Activated B cell treated with CpG ODN at 0.5 μM for 24 hours (primary cell): ENCODE data around the gene GATAD2B. TPM values are rescaled to one million over a fixed set of nuclear protein-coding genes. Genes with fewer than 3 reads are reported as not detected.
A peak's percentile ranks its signal among the peaks of the same experiment; 100 is the strongest.
"Not testable (repeated sequence)": the region's sequence is repeated elsewhere in the genome, so short reads cannot be mapped to it uniquely, and the experiment has no call there.

Source experiments
- ATAC-seq: fragments of 200-7000 bp; cut with Tn5 transposase; one replicate; pipeline ENCODE4 v1.10.0; 2021; ENCODE audit warnings: low read depth, mild to moderate bottlenecking, moderate library complexity
- CTCF ChIA-PET: fragments of 350-600 bp; sonication (Branson Sonifier 250); formaldehyde crosslinking; loops from one replicate; lab custom pipeline; 2021; ENCODE audit warnings: antibody characterized with exemption; lab: Charles Lee
- POLR2A ChIA-PET: fragments of 350-600 bp; sonication (Branson Sonifier 250); formaldehyde crosslinking; loops from one replicate; lab custom pipeline; 2021; ENCODE audit warnings: antibody characterized with exemption; lab: Charles Lee
- DNase-seq: peaks from one replicate; pipeline ENCODE4 v3.0.0; 2022
- H3K27ac Mint-ChIP-seq: one replicate; pipeline ENCODE4 v1.8.0; 2020; ENCODE audit warnings: mixed read lengths
- H3K27me3 Mint-ChIP-seq: one replicate; pipeline ENCODE4 v1.8.0; 2021; ENCODE audit warnings: mixed read lengths
- H3K36me3 Mint-ChIP-seq: one replicate; pipeline ENCODE4 v1.8.0; 2021; ENCODE audit warnings: low read depth, mixed read lengths
- H3K4me1 Mint-ChIP-seq: one replicate; pipeline ENCODE4 v1.8.0; 2021; ENCODE audit warnings: mixed read lengths
- H3K4me3 Mint-ChIP-seq: one replicate; pipeline ENCODE4 v1.8.0; 2020; ENCODE audit warnings: mild to moderate bottlenecking, mixed read lengths
- H3K9me3 Mint-ChIP-seq: one replicate; pipeline ENCODE4 v1.8.0; 2020; ENCODE audit warnings: mixed read lengths
- CTCF ChIP-seq: fragments of 200-600 bp; IDR thresholded peaks from one replicate; pipeline ENCODE4 v1.8.0; 2022; ENCODE audit warnings: antibody characterized with exemption, mild to moderate bottlenecking
- intact Hi-C: fragments of 100-400 bp; cut with micrococcal nuclease; formaldehyde crosslinking; loops from one replicate; pipeline ENCODE4 v1.15.1; 2024
- total RNA-seq: library from RNA; stranded (reverse); gene quantifications from 2 replicates; pipeline ENCODE4 v1.2.3, GENCODE V29; 2022

Gene GATAD2B
- total RNA-seq, 1 donor from 2014 or later: 86.3 TPM

DNA sequence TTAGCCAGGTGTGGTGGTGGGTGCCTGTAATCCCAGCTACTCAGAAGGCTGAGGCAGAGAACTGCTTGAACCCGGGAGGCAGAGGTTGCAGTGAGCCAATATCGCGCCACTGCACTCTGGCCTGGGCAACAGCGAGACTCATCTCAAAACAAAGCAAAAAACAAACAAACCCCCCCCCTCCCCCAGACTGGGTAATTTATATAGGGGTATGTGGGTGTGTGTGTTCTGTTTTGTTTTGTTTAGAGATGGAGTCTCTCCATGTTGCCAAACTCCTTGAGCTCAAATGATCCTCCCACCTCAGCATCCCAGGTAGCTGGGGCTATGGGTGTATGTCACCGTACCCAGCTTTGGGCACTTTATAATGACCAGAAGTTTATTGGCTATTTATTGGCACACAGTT is 74.0 kb downstream of the GATAD2B start:
- TF ChIP-seq CTCF: no peak
- no peaks in the 10 kb centered on the region for H3K27me3 Mint-ChIP-seq
- CTCF ChIA-PET: no interaction called here
- peak overlapping the region; percentile 63 for H3K27ac Mint-ChIP-seq
- H3K9me3 Mint-ChIP-seq: no peaks in the 10 kb centered on the region
- intact Hi-C loops: loop anchor here (1.0 to 5.0 kb wide), 2 partner anchors 8 to 33 kb away; no protein-coding TSS in a partner anchor
- no peak overlapping the region for H3K4me3 Mint-ChIP-seq
- peaks cover 26% of the 10 kb centered on the region for H3K36me3 Mint-ChIP-seq
- no peak for DNase-seq
- ATAC-seq: no peak
- POLR2A ChIA-PET: interaction anchor here (0.9 to 1.3 kb wide), 2 partner anchors 17 to 47 kb away, joined by 3 to 4 read pairs; no protein-coding TSS in a partner anchor
- H3K4me1 Mint-ChIP-seq: peaks cover 57% of the 10 kb centered on the region

- DNase-seq (no peak), ATAC-seq (no peak)
- Mint-ChIP-seq H3K27ac (no peak overlapping the region), H3K27me3 (no peaks in the 10 kb centered on the region), H3K4me1 (peaks cover 60% of the 10 kb centered on the region), H3K9me3 (no peaks in the 10 kb centered on the region), H3K4me3 (no peak overlapping the region), H3K36me3 (no peaks in the 10 kb centered on the region)
- ChIA-PET POLR2A (interaction anchor here (0.7 kb wide), 1 partner anchor 125 kb away, joined by 3 read pairs; no protein-coding TSS in a partner anchor), CTCF (no interaction called here)
- intact Hi-C loops: loop anchor here (5.0 kb wide), 1 partner anchor 37 kb away; no protein-coding TSS in a partner anchor
- no peak for TF ChIP-seq CTCF
Measured at GRCh38 chr1:153845158-153845557, 77.6 kb downstream of the GATAD2B start.

DNA sequence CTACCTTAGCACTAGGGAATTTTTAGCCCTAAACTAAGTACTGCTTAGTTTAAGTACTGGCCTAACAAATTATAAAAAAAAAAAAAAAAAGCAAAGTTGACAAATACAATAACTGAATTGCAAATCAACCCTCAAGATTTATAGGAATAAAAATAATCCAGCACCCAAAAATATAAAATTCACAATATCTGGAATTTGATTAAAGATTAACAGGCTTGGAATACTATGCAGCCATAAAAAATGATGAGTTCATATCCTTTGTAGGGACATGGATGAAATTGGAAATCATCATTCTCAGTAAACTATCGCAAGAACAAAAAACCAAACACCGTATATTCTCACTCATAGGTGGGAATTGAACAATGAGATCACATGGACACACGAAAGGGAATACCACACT is 78.4 kb downstream of the GATAD2B start:
- peaks cover 52% of the 10 kb centered on the region for H3K4me1 Mint-ChIP-seq
- intact Hi-C loops, H3K9me3 Mint-ChIP-seq, H3K36me3 Mint-ChIP-seq, H3K27me3 Mint-ChIP-seq, H3K4me3 Mint-ChIP-seq, DNase-seq, POLR2A ChIA-PET, ATAC-seq, H3K27ac Mint-ChIP-seq, CTCF ChIA-PET: not testable (repeated sequence)

GRCh38 chr1:153842006-153842471 is 80.7 kb downstream of the GATAD2B start:
- DNase-seq (no peak), ATAC-seq (peak; percentile 60)
- Mint-ChIP-seq H3K27ac (peak overlapping the region; percentile 51), H3K36me3 (peaks cover 13% of the 10 kb centered on the region), H3K4me3 (peak overlapping the region; percentile 3), H3K4me1 (peaks cover 42% of the 10 kb centered on the region), H3K27me3 (no peaks in the 10 kb centered on the region), H3K9me3 (no peaks in the 10 kb centered on the region)
- no peak for TF ChIP-seq CTCF
- ChIA-PET POLR2A (interaction anchor here (0.7 to 2.0 kb wide), 3 partner anchors 13 to 148 kb away, joined by 3 to 7 read pairs (median 3); no protein-coding TSS in a partner anchor), CTCF (no interaction called here)
- intact Hi-C loops: no loop called here

DNA sequence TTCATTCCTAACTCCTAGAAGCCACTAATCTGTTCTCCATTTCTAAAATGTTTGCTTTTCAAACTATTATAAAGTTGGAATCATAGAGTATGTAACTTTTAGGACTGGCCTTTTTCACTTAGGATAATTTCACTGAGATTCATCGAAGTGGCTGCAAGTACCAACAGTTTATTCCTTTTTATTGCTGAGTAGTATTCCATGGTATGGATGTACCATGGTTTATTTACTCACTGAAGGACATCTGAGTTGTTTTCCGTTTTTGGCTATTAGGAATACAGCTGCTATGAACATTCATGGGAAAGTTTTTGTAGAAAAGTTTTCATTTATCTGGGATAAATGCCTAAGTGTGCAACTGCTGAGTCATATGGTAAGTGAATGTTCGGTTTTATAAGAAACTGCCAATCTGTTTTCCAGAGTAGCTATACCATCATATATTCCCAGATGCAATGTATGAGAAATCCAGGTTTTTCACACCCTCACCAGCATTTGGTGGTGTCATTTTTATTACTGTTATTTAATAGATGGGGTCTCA is 81.2 kb downstream of the GATAD2B start:
- peak overlapping the region; percentile 4 for H3K4me3 Mint-ChIP-seq
- H3K4me1 Mint-ChIP-seq: peaks cover 42% of the 10 kb centered on the region
- peak overlapping the region; percentile 78 for H3K27ac Mint-ChIP-seq
- POLR2A ChIA-PET: interaction anchor here (0.6 to 2.0 kb wide), 4 partner anchors 8 to 149 kb away, joined by 3 to 7 read pairs (median 5); partner anchors contain the start of gene RPS27
- no peak for TF ChIP-seq CTCF
- CTCF ChIA-PET: no interaction called here
- DNase-seq (no peak), ATAC-seq (no peak)
- intact Hi-C loops: loop anchor here (1.0 kb wide), 1 partner anchor 8 kb away; no protein-coding TSS in a partner anchor
- no peaks in the 10 kb centered on the region for H3K27me3 Mint-ChIP-seq
- no peaks in the 10 kb centered on the region for H3K9me3 Mint-ChIP-seq
- H3K36me3 Mint-ChIP-seq: peaks cover 17% of the 10 kb centered on the region

- CTCF ChIA-PET: interaction anchor here (0.6 kb wide), 1 partner anchor 489 kb away, joined by 4 read pairs; no protein-coding TSS in a partner anchor
- peak overlapping the region; percentile 48 for H3K4me3 Mint-ChIP-seq
- intact Hi-C loops: loop anchor here (1.0 kb wide), 1 partner anchor 9 kb away; no protein-coding TSS in a partner anchor
Measured at GRCh38 chr1:153840774-153841173, 82.0 kb downstream of the GATAD2B start.

DNA sequence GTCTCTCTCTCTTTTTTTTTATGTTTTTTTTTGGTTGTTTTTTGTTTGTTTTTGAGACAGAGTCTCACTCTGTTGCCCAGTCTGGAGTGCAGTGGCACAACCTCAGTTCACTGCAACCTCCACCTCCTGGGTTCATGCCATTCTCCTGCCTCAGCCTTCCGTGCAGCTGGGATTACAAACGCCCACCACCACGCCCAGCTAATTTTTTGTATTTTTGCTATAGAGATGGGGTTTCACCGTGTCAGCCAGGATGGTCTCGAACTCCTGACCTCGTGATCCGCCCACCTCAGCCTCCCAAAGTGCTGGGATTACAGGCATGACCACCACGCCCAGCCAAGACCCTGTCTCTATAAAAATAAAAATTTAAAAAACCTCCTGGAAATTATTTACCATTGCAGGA is 88.8 kb downstream of the GATAD2B start:
- intact Hi-C loops, H3K4me3 Mint-ChIP-seq, POLR2A ChIA-PET, DNase-seq, ATAC-seq, CTCF ChIA-PET, H3K27me3 Mint-ChIP-seq, H3K27ac Mint-ChIP-seq, H3K9me3 Mint-ChIP-seq: not testable (repeated sequence)
- Mint-ChIP-seq H3K36me3 (peaks cover 32% of the 10 kb centered on the region), H3K4me1 (peaks cover 13% of the 10 kb centered on the region)

More at GRCh38 chr1:153840774-153841173, 82.0 kb downstream of the GATAD2B start:
- peaks cover 42% of the 10 kb centered on the region for H3K4me1 Mint-ChIP-seq
- H3K9me3 Mint-ChIP-seq, DNase-seq, H3K27me3 Mint-ChIP-seq: not testable (repeated sequence)
- peak; percentile 43 for ATAC-seq
- POLR2A ChIA-PET: interaction anchor here (0.6 to 2.0 kb wide), 8 partner anchors 9 to 150 kb away, joined by 3 to 7 read pairs (median 5); partner anchors contain the start of gene RPS27
- H3K36me3 Mint-ChIP-seq: peaks cover 20% of the 10 kb centered on the region
- peak overlapping the region; percentile 78 for H3K27ac Mint-ChIP-seq
